H9 (cell line): ENCODE results near the gene SEC22A. TPM values are rescaled to one million over a fixed set of nuclear protein-coding genes. Genes with fewer than 3 reads are reported as not detected.

Source experiments
- DNase-seq: peaks from one replicate; pipeline ENCODE4 v3.0.0-alpha.2; 2017
- H2AFZ ChIP-seq: one replicate; pipeline ENCODE4 v1.6.1; 2013; ENCODE audit warnings: mild to moderate bottlenecking, low read length, control low read depth, moderate library complexity
- H2AK5ac ChIP-seq: 2 replicates; pipeline ENCODE4 v1.6.1; 2013; ENCODE audit warnings: low read length, control low read depth, mixed read lengths; ENCODE audit not compliant: insufficient read length
- H2BK120ac ChIP-seq: one replicate; pipeline ENCODE4 v1.6.1; 2013; ENCODE audit warnings: low read depth, mild to moderate bottlenecking, low read length, control low read depth, inconsistent platforms; ENCODE audit not compliant: poor library complexity, severe bottlenecking
- H2BK12ac ChIP-seq: 2 replicates; pipeline ENCODE4 v1.6.1; 2013; ENCODE audit warnings: low read length, control low read depth, mixed read lengths, low read depth; ENCODE audit not compliant: insufficient read length
- H2BK15ac ChIP-seq: 2 replicates; pipeline ENCODE4 v1.6.1; 2013; ENCODE audit warnings: low read depth, low read length, control low read depth
- H2BK20ac ChIP-seq: one replicate; pipeline ENCODE4 v1.6.1; 2013; ENCODE audit warnings: low read depth, mild to moderate bottlenecking, low read length, control low read depth, inconsistent platforms; ENCODE audit not compliant: poor library complexity, severe bottlenecking
- H2BK5ac ChIP-seq: 2 replicates; pipeline ENCODE4 v1.6.1; 2013; ENCODE audit warnings: low read length, control low read depth, mixed read lengths; ENCODE audit not compliant: insufficient read length
- H3K14ac ChIP-seq: 2 replicates; pipeline ENCODE4 v1.6.1; 2013; ENCODE audit warnings: low read length, control low read depth; ENCODE audit not compliant: insufficient read depth
- H3K18ac ChIP-seq: 2 replicates; pipeline ENCODE4 v1.6.1; 2013; ENCODE audit warnings: low read depth, mild to moderate bottlenecking, mixed read lengths, low read length, control low read depth; ENCODE audit not compliant: insufficient read length
- H3K23ac ChIP-seq: 2 replicates; pipeline ENCODE4 v1.6.1; 2013; ENCODE audit warnings: low read length, control low read depth, mixed read lengths, low read depth; ENCODE audit not compliant: insufficient read length
- H3K23me2 ChIP-seq: 2 replicates; pipeline ENCODE4 v1.6.1; 2013; ENCODE audit warnings: low read depth, mild to moderate bottlenecking, mixed read lengths, low read length, control low read depth; ENCODE audit not compliant: insufficient read length, poor library complexity, severe bottlenecking
- H3K27ac ChIP-seq: 2 replicates; pipeline ENCODE4 v1.5.1; 2013; ENCODE audit warnings: low read length, control low read depth, mixed read lengths, low read depth; ENCODE audit not compliant: insufficient read length
- H3K27me3 ChIP-seq: 2 replicates; pipeline ENCODE4 v1.6.1; 2013; ENCODE audit warnings: low read length, control low read depth, inconsistent platforms; ENCODE audit not compliant: insufficient read depth
- H3K4ac ChIP-seq: 2 replicates; pipeline ENCODE4 v1.6.1; 2013; ENCODE audit warnings: low read depth, mild to moderate bottlenecking, control low read depth, inconsistent platforms, low read length, moderate library complexity
- H3K4me1 ChIP-seq: 2 replicates; pipeline ENCODE4 v1.6.1; 2013; ENCODE audit warnings: low read length, control low read depth, inconsistent platforms; ENCODE audit not compliant: insufficient read depth
- H3K4me2 ChIP-seq: 2 replicates; pipeline ENCODE4 v1.6.1; 2013; ENCODE audit warnings: low read length, control low read depth, mixed read lengths; ENCODE audit not compliant: insufficient read length, insufficient read depth
- H3K56ac ChIP-seq: 2 replicates; pipeline ENCODE4 v1.6.1; 2013; ENCODE audit warnings: low read depth, mild to moderate bottlenecking, mixed read lengths, low read length, control low read depth; ENCODE audit not compliant: insufficient read length
- H3K79me1 ChIP-seq: 2 replicates; pipeline ENCODE4 v1.6.1; 2013; ENCODE audit warnings: low read depth, mild to moderate bottlenecking, moderate library complexity, low read length, control low read depth, inconsistent platforms; ENCODE audit not compliant: insufficient read depth, poor library complexity, severe bottlenecking
- H3K79me2 ChIP-seq: 2 replicates; pipeline ENCODE4 v1.6.1; 2013; ENCODE audit warnings: low read length, control low read depth, inconsistent platforms; ENCODE audit not compliant: insufficient read depth
- H3K9ac ChIP-seq: 2 replicates; pipeline ENCODE4 v1.6.1; 2013; ENCODE audit warnings: low read length, control low read depth, mixed read lengths; ENCODE audit not compliant: insufficient read length; ENCODE audit errors: extremely low read depth
- H3K9me3 ChIP-seq: one replicate; pipeline ENCODE4 v1.6.1; 2013; ENCODE audit warnings: low read depth, low read length, inconsistent platforms; ENCODE audit not compliant: control insufficient read depth
- H3T11ph ChIP-seq: one replicate; pipeline ENCODE4 v1.6.1; 2013; ENCODE audit warnings: mild to moderate bottlenecking, low read length, control low read depth, inconsistent platforms
- H4K20me1 ChIP-seq: one replicate; pipeline ENCODE4 v1.6.1; 2013; ENCODE audit not compliant: control insufficient read depth, insufficient read length, insufficient read depth
- H4K5ac ChIP-seq: 2 replicates; pipeline ENCODE4 v1.6.1; 2013; ENCODE audit warnings: low read depth, mild to moderate bottlenecking, mixed read lengths, low read length, control low read depth; ENCODE audit not compliant: insufficient read length
- H4K8ac ChIP-seq: replicated peaks from 2 replicates; pipeline ENCODE4 v1.6.1; 2013; ENCODE audit warnings: low read length, control low read depth, mixed read lengths, low read depth; ENCODE audit not compliant: insufficient read length
- H4K91ac ChIP-seq: 2 replicates; pipeline ENCODE4 v1.6.1; 2013; ENCODE audit warnings: low read depth, mild to moderate bottlenecking, moderate library complexity, mixed read lengths, low read length, control low read depth; ENCODE audit not compliant: insufficient read length
- H3K27ac Mint-ChIP-seq, 3 experiments: 2 replicates in 2 of 3; 3 replicates in 1 of 3; pipeline ENCODE4 v1.8.0; 2020 to 2021; ENCODE audit warnings: mixed read lengths in 3 of 3, mild to moderate bottlenecking in 1 of 3, moderate library complexity in 1 of 3
- H3K27me3 Mint-ChIP-seq: 2 replicates; pipeline ENCODE4 v1.8.0; 2021; ENCODE audit warnings: low read depth, mild to moderate bottlenecking, moderate library complexity, mixed read lengths
- H3K36me3 Mint-ChIP-seq, 3 experiments: 2 replicates in 2 of 3; 3 replicates in 1 of 3; pipeline ENCODE4 v1.8.0; 2020 to 2021; ENCODE audit warnings: low read depth in 3 of 3, mixed read lengths in 3 of 3; ENCODE audit not compliant: insufficient read depth in 1 of 3
- H3K4me1 Mint-ChIP-seq, 2 experiments: 2 replicates each; pipeline ENCODE4 v1.8.0; 2020; ENCODE audit warnings: mixed read lengths in 2 of 2
- H3K4me3 Mint-ChIP-seq, 2 experiments: 2 replicates in 1 of 2; 3 replicates in 1 of 2; pipeline ENCODE4 v1.8.0; 2020 to 2021; ENCODE audit warnings: mild to moderate bottlenecking in 2 of 2, mixed read lengths in 2 of 2, moderate library complexity in 1 of 2
- H3K9me3 Mint-ChIP-seq, 2 experiments: 2 replicates in 1 of 2; 3 replicates in 1 of 2; pipeline ENCODE4 v1.8.0; 2020; ENCODE audit warnings: mild to moderate bottlenecking in 2 of 2, mixed read lengths in 2 of 2, moderate library complexity in 1 of 2
- CTCF ChIP-seq: fragments of 200-600 bp; sonication (generic); conservative IDR thresholded peaks from 3 replicates; pipeline ENCODE4 v1.8.0; 2021; ENCODE audit warnings: antibody characterized with exemption, mild to moderate bottlenecking
- WGBS: extraction: QIAGEN DNeasy Blood & Tissue Kit; methylation state at CpG from one replicate; pipeline ENCODE4 v1.1.7; 2013; ENCODE audit warnings: missing lambda C conversion rate, low lambda C conversion rate, mixed read lengths; ENCODE audit not compliant: insufficient read length; ENCODE audit errors: extremely low coverage; 5-methylcytosine and 5-hydroxymethylcytosine counted together
- total RNA-seq: library from RNA; stranded (reverse); gene quantifications from 2 replicates; pipeline ENCODE4 v1.2.1, GENCODE V29; 2021

SEC22A gene
- total RNA-seq, 1 experiment from 2014 or later, result 9.9 TPM

GRCh38 chr3:123198372-123198771, 3.4 kb upstream of the SEC22A start:
- Histone ChIP-seq H3K18ac (no peak overlapping the region), H4K5ac (no peak overlapping the region), H4K8ac (no peak overlapping the region), H3K79me1 (peaks cover 5% of the 10 kb centered on the region), H4K91ac (no peak overlapping the region), H3K4me2 (no peak overlapping the region), H3K9ac (no peak overlapping the region), H2BK12ac (no peak overlapping the region), H3K23me2 (peaks cover 7% of the 10 kb centered on the region), H3K23ac (no peak overlapping the region), H3K4ac (no peak overlapping the region), H4K20me1 (no peaks in the 10 kb centered on the region), H2AK5ac (no peak overlapping the region), H3K79me2 (no peaks in the 10 kb centered on the region), H2BK15ac (no peak overlapping the region), H3K27ac (no peak overlapping the region), H2BK20ac (no peak overlapping the region), H3K27me3 (no peaks in the 10 kb centered on the region), H3K9me3 (no peaks in the 10 kb centered on the region), H3K56ac (no peak overlapping the region), H3K4me1 (peaks cover 5% of the 10 kb centered on the region; the same call in 1 of the 2 replicates), H3T11ph (no peak overlapping the region), H2AFZ (no peak overlapping the region), H2BK120ac (no peak overlapping the region), H3K14ac (no peak overlapping the region), H2BK5ac (no peak overlapping the region)
- Mint-ChIP-seq H3K27ac (no peak overlapping the region), H3K36me3 (peaks cover 0 to 6% (median 5%) of the 10 kb centered on the region in 3 experiments; a peak in 3 of 7 replicates), H3K4me1 (peaks cover 30 to 40% of the 10 kb centered on the region in 2 experiments), H3K27me3 (no peaks in the 10 kb centered on the region), H3K4me3 (no peak overlapping the region), H3K9me3 (peaks cover 7% of the 10 kb centered on the region in 2 experiments; a peak in 4 of 5 replicates)
- WGBS, result no CpG with 5 or more reads among the region's 1 CpG
- no peak for DNase-seq
- no peak for TF ChIP-seq CTCF
